ENCODE measurements around the gene GNRHR. TPM values are rescaled to one million over a fixed set of nuclear protein-coding genes. Genes with fewer than 3 reads are reported as not detected.

Gene GNRHR
- total and polyA plus RNA-seq, 2 of the 4 experiments (the other 2 are of a cell fraction) = not detected

GRCh38 chr4:67744561-67745283 lies 9.5 kb downstream of the GNRHR start:
- Histone ChIP-seq H2AFZ (replicated peaks; ENCODE audit: low read length, poor library complexity) (no peak overlapping the region), H4K8ac (ENCODE audit: low read depth in 2 of 2, low read length in 2 of 2) (no peak overlapping the region), H3K9me1 (ENCODE audit: insufficient read depth, low read length) (no peaks in the 10 kb centered on the region; the same call in 1 of the 2 replicates), H3K23ac (ENCODE audit: low read depth, low read length) (no peak overlapping the region), H3K18ac (ENCODE audit: low read depth, low read length) (no peak overlapping the region), H3K14ac (replicated peaks; ENCODE audit: low read depth, low read length) (no peak overlapping the region), H3K4me1 (ENCODE audit: control insufficient read depth, insufficient read depth, low read length) (peaks cover 2% of the 10 kb centered on the region; the same call in 1 of the 2 replicates), H3K9me3 (ENCODE audit: control insufficient read depth, insufficient read depth, low read length) (no peaks in the 10 kb centered on the region), H2BK5ac (ENCODE audit: low read depth, low read length, poor library complexity, severe bottlenecking) (no peak overlapping the region), H2AK9ac (replicated peaks; ENCODE audit: low read depth, low read length, poor library complexity) (no peak overlapping the region), H4K91ac (ENCODE audit: insufficient read depth, low read depth, low read length) (no peak overlapping the region), H3K56ac (ENCODE audit: extremely low read depth, insufficient read depth, low read length) (no peak overlapping the region), H2BK15ac (ENCODE audit: low read depth, low read length) (no peak overlapping the region), H3K27me3 (ENCODE audit: control insufficient read depth, insufficient read depth, low read length) (no peaks in the 10 kb centered on the region), H3K9ac (ENCODE audit: low read depth, low read length) (no peak overlapping the region), H3K79me1 (ENCODE audit: low read depth in 1 of 2, low read length in 2 of 2) (no peaks in the 10 kb centered on the region), H4K5ac (ENCODE audit: low read depth, low read length) (no peak overlapping the region), H3K4me3 (ENCODE audit: insufficient read depth, low read depth, low read length) (no peak overlapping the region), H4K20me1 (ENCODE audit: insufficient read depth, low read length) (no peaks in the 10 kb centered on the region), H2BK20ac (ENCODE audit: low read depth, low read length) (no peak overlapping the region), H2AK5ac (ENCODE audit: low read depth, low read length) (no peak overlapping the region), H3K27ac (ENCODE audit: insufficient read depth, low read length) (no peak overlapping the region), H3K36me3 (ENCODE audit: control insufficient read depth, insufficient read depth, low read length) (no peaks in the 10 kb centered on the region), H2BK120ac (ENCODE audit: low read depth, low read length) (no peak overlapping the region), H3K4me2 (ENCODE audit: low read depth, low read length) (no peak overlapping the region), H3K4ac (ENCODE audit: low read depth, low read length) (no peak overlapping the region)
- BruUV-seq (replicated peaks) = no TSS peak
- ATAC-seq (ENCODE audit: low read depth) = peak; percentile 63; the same call in 1 of the 2 replicates
- ChIA-PET CTCF (interaction anchor here (1.4 to 1.5 kb wide), 2 partner anchors 8 to 9 kb away, joined by 3 to 5 read pairs; partner anchors contain the start of gene GNRHR), POLR2A (ENCODE audit: unreplicated experiment) (no interaction called here)
- dilution Hi-C loops (cut with HindIII; ENCODE audit: low sequenced_read_pairs, unreplicated experiment) (no loop called here), intact Hi-C loops (cut with micrococcal nuclease) (no loop called here), in situ Hi-C loops (cut with MboI; ENCODE audit: low sequenced_read_pairs) (no loop called here)
- DNase-seq = peak; percentile 56
- WGBS, 2 experiments (ENCODE audit: extremely low coverage in 2 of 2, insufficient read length in 1 of 2) = 100% methylated on average over 1 of the region's 4 CpGs; no CpG with 5 or more reads in 1 of the 2 experiments
- no peak for TF ChIP-seq RFX5 (IDR thresholded peaks at IDR 0.05; ENCODE audit: low read depth, low read length)
- no peak for TF ChIP-seq SMC3 (IDR thresholded peaks at IDR 0.05; ENCODE audit: low read depth, low read length)
- no peak for TF ChIP-seq MXI1 (IDR thresholded peaks at IDR 0.05; ENCODE audit: borderline replicate concordance, low read depth, low read length)
- TF ChIP-seq RCOR1 (IDR thresholded peaks at IDR 0.05; ENCODE audit: insufficient replicate concordance, low read length) = no peak
- TF ChIP-seq CEBPB (IDR thresholded peaks at IDR 0.05; ENCODE audit: low read depth, low read length) = no peak
- no peak for TF ChIP-seq ELK1 (IDR thresholded peaks at IDR 0.05; ENCODE audit: borderline replicate concordance, low read depth, low read length)
- TF ChIP-seq CHD1 (IDR thresholded peaks at IDR 0.05; ENCODE audit: low read depth, low read length) = no peak
- TF ChIP-seq RAD21 (IDR thresholded peaks at IDR 0.05; ENCODE audit: low read length) = no peak
- TF ChIP-seq BHLHE40 (IDR thresholded peaks at IDR 0.05; ENCODE audit: low read depth, low read length) = no peak

All from IMR-90 (cell line).